Measurements from ENCODE around the gene LIN28B.
"Not testable (repeated sequence)": the region's sequence is repeated elsewhere in the genome, so short reads cannot be mapped to it uniquely, and the experiment has no call there.

LIN28B gene

DNA sequence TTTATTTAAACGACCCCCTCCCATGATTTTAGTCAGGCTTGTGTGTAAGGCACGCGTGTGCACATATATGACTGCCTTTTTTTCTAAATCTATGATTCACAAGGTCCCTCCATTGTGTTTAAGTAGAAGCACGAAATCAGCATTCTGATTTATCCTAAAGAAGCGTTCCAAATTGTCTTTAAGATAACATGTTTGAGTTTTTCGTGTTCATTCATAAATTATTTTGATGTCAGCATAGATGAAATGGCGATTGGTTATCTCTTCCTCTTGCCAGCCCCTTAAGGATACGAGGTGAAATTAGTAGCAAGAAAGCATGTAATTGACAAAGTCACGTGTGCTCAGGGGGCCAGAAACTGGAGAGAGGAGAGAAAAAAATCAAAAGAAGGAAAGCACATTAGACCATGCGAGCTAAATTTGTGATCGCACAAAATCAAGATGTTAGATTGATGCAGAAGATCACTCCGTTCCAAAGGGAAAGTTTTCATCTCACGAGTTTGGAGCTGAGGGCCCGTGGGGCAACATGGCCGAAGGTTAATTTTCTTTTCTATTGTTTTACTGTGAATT, at the start of gene LIN28B:
LIN28B (plus strand) TSS at position 377 of the 564 bp plus-strand sequence; CDS start at position 521, 144 bp downstream.
- no peak for DNase-seq (ENCODE audit: low read depth in 2 of 2)

- no peak for DNase-seq (ENCODE audit: low read depth in 2 of 2)
These were observed 48.6 kb upstream of the LIN28B start for GRCh38 chr6:104908031-104908887.

- DNase-seq (ENCODE audit: low read depth in 2 of 2), result no peak
These were observed 47.9 kb upstream of the LIN28B start for GRCh38 chr6:104908888-104909525.

DNA sequence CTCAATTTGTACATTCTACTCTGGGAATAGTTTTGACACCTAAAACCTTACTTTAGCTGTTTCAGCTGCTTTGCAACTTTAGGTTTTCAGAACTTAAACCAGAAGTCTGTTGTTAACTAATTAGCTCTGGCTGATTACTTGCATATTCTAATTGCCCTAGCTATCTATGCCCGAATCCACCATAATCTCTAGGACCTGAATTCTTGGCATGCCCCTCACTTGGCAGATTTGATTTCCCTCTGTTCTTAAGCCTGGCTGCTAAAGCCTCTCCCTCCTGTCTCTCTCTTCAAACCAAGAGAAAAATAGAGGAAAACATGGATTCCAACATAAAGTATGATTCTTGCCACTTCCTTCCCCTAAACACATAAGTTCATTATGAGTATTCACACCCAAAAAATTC, 35.0 kb upstream of the LIN28B start:
- no peak for DNase-seq (ENCODE audit: low read depth in 2 of 2)

GRCh38 chr6:104928141-104928540, 28.8 kb upstream of the LIN28B start:
- DNase-seq (ENCODE audit: low read depth in 2 of 2), result no peak

DNA sequence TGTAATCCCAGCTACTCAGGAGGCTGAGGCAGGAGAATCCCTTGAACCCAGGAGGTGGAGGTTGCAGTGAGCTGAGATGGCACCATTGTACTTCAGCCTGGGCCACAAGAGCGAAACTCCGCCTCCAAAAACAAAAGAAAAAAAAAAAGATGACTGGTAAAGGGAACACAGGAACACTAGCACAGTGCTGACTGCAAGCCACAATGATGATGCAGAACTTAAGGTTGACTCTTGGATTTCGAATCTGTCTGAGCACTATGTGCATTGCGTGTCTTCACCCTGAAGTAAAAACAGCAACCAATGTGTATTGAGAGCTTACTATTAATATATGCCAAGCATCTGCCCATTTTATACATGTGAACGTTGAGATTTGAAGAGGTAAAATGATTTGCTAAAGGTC, 27.6 kb upstream of the LIN28B start:
- no peak for DNase-seq (ENCODE audit: low read depth in 2 of 2)

- no peak for DNase-seq (ENCODE audit: low read depth in 2 of 2)
These were observed 26.0 kb upstream of the LIN28B start for GRCh38 chr6:104930939-104931338.

DNA sequence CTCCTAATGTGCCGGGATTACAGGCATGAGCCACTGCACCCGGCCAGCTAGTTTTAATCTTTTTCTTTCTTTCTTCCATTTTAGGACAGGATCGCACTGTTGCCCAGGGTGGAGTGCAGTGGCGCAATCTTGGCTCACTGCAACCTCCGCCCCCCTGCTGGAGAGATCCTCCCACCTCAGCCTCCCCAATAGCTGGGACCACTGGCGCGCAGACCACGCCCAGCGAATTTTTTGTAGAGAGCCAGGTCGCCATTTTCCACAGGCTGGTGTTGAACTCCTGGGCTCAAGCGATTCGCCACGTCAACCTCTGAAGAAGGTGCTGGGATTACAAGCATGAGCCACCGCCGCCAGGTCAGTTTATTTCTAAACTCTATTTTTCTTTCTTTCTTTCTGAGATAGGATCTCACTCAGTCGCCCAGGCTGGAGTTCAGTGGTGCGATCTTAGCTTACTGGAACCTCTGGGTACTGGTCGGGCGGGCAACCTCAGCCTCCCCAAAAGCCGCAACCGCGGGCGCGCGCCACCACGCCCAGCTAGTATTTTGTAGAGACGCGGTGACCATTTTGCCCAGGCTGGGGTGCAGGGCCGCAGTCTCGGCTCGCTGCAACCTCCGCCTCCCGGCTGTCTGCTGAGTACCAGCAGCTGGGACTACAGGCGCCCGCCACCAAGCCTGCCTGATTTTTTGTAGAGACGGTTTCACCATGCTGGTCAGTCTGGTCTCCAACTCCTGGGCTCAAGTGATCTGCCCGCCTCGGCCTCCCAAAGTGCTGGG, 20.0 kb upstream of the LIN28B start:
- DNase-seq (ENCODE audit: low read depth in 2 of 2), result no peak

DNA sequence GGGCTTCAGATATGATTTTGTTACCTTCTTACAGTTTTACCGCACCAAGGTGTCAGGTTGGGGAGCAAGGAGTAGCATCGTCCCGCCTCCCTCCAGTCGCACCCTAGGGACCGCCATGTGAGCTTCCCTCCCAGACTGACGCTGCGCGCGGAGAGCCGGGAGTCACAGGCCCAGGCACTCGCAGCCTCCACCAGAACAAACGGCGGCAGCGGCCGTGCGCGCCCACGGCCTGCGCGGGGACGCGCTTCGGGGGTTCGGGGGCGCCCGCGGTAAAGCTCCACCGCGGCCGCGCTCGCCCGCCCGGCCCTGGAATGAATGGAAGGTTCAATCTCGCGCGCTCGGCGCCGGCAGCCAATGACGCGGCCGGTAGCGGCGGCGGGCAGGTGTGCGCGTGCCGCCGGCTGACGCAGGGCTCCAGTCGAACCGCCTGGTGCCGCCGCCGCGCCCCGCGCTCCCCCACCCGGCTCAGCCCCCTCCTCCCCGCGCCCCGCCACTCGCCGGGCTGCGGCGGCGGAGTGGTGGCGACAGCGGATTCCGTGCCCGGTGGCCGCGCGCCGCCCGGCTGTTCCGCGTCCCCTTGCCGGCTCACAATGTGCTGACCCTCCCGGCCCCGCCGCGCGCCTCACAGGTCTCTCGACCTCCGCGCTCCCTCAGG, 16.5 kb upstream of the LIN28B start:
- DNase-seq (ENCODE audit: low read depth in 2 of 2), result no peak

DNA sequence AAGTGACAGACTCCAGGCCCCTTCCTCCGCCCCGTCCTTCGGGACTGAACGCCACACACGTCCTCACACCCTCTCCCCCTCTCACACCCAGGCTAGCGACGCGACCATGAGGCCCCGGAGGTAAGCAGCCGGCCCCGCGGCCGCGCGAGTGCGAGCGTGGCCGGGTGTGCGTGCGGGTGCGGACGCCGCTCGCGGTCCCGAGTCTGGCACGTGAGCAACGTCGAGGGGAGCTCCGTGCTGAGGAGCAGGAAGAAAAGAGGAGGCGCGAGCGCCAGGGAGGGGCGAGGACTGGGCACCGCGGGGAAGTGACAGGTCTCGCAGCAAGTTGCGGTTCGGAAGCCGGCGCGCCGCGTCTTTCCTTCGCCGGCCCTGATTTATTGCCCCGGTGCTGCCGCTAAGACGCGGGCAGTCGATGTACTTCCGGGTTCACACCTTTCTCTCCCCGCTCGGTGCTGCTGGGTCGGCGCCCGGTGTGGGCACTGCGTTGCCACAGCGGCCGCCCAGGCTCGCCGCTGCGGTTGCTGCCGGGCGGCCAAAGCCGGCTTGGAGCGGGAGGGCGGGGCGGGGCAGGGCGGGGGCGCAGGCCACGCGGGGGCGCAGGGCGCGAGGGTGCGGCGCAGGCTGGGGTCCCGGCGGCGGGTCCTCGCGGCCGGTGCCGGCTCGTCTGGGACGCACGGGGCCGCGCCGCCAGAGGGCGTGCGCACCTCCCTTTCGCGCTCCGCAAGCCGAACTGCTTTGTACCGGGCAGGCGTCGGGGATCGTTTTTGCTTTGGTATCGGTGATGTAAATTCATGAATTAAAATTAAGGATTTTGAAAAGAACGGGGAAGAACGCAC, 15.8 kb upstream of the LIN28B start:
- peak; percentile 17 to 31 for DNase-seq (ENCODE audit: low read depth in 2 of 2)

- no peak for DNase-seq (ENCODE audit: low read depth in 2 of 2)
These were observed 15.2 kb upstream of the LIN28B start for GRCh38 chr6:104941729-104942091.

GRCh38 chr6:104943781-104944180, 13.1 kb upstream of the LIN28B start:
- DNase-seq (ENCODE audit: low read depth in 2 of 2), result no peak

DNA sequence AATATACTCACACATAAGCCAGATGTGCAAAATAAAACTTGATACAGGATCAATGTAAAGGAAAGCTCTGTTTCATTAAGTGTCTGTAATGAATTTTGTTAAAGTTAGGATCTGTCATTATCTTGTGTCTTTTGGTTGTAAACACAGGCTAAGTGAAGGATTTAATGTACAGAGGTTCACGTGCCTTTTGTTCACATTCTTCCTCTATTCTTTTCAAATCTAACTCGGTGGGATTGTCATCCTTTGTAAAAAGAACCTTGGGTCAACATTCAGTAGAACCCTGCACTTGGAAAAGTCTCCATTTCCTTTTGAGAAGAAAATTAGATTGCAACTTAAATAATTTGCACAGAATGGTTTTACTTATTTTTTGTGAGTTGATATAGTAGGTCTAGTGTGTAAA, 7.7 kb upstream of the LIN28B start:
- no peak for DNase-seq (ENCODE audit: low read depth in 2 of 2)

DNA sequence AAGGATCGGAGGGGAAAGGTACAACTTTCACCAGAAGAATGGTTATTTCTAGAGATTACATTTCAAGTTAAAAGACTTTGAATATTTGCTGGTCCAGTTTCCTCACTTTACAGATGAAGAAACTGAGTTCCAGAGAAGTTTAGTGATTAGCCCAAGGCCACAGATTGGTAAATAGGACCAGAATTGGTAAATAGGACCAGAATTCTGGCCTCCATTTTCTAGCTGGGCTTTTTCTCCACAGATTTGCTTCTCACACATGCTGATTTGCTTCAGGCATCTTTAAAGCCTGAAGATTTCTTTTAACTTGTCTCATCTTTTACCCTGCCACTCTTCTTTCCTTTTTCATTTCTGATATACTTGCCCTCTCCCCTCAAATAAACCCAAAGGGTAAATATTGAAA, 5.2 kb upstream of the LIN28B start:
- DNase-seq (ENCODE audit: low read depth in 2 of 2), result no peak

DNA sequence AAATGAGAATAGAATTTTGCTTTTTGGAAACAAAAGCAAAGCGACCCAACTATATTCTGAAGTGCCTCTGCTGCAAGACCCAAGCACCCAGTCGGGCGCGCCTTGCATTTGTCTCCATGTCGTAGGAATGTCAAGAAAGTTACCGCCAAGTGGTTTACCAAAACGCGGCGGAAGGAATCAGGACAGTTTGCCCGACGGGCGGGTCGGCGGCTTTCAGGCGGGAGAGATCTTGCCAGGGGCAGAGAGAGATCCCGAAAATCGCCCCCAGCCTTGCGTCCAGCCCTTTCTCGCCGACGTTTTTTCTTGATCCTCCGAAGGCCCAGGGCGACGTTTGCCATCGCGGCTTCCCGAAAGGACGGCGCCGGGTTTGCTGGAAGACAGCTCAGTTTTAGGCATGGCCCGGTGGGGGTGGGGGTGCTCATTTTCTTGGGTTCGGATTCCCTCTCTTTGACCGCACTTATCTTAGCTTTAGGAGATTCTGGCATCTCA, 4.0 kb upstream of the LIN28B start:
- no peak for DNase-seq (ENCODE audit: low read depth in 2 of 2)

- DNase-seq (ENCODE audit: low read depth in 2 of 2), result not testable (repeated sequence)
These were observed 3.3 kb upstream of the LIN28B start for GRCh38 chr6:104953400-104954189.

DNA sequence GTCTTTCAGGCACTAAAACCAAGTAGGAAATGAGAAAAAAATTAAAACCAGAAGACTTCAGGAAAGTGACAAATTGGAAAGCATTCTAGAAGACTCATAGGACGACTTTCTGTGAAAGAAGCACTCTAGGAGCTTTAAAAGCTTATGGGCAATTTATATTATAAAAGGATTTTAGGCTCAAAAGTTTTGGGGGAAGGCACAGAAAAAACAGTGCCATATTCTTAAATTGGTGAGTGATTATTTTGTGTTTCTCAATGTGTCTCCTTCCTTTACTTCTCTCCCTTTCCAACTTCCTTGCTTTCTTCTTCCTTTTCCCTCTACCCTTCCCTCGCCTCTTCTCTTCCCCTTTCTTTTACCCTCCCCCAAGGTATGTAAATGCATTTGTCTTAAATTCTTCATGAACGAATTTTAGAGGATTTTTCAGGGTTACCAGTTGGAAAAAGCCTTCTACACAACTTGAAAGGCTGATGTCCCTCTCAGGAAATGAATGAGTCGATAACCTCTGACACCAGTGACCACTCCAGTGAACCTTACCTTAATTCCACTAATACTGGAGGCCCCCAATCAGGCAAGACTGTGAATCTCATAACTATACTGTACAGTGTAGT, 2.6 kb upstream of the LIN28B start:
- DNase-seq (ENCODE audit: low read depth in 2 of 2), result no peak

DNA sequence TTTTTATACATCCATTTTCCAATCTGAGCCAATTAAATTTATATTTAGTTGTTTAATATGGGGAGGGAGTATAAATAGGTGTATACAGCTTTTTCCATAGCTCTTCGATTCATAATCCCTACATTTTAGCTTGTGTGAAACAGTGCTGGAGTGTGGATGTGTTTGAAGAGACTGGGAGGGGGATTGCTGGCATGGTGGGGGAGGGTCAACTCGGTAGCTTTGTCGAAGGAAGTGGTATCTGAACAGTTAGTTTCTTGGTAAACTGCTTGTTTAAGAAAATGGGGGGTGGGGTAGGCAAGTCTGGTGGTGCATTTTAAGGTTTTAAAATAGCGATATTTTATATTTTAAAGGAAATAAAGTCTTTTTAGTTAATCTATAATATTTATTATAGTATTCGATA, 1.4 kb upstream of the LIN28B start:
- no peak for DNase-seq (ENCODE audit: low read depth in 2 of 2)
